Sigmoid colon (tissue), 4 donors: ENCODE measurements around the gene NDUFB10.

Source experiments
- EP300 ChIP-seq, 4 donors: sonication (generic); formaldehyde crosslinking; IDR thresholded peaks; one replicate each; pipeline ENCODE4 v1.6.1; 2017; ENCODE audit warnings: antibody characterized with exemption in 4 of 4
- POLR2A ChIP-seq, 2 donors: fragments of 450-650 bp; IDR thresholded peaks; one replicate each; pipeline ENCODE4 v1.6.1; 2016; ENCODE audit warnings: antibody characterized with exemption in 2 of 2, mild to moderate bottlenecking in 2 of 2, moderate library complexity in 2 of 2
- POLR2AphosphoS5 ChIP-seq, 4 donors: sonication (generic); formaldehyde crosslinking; IDR thresholded peaks; one replicate each; pipeline ENCODE4 v1.6.1; 2017; ENCODE audit warnings: antibody characterized with exemption in 4 of 4

DNA sequence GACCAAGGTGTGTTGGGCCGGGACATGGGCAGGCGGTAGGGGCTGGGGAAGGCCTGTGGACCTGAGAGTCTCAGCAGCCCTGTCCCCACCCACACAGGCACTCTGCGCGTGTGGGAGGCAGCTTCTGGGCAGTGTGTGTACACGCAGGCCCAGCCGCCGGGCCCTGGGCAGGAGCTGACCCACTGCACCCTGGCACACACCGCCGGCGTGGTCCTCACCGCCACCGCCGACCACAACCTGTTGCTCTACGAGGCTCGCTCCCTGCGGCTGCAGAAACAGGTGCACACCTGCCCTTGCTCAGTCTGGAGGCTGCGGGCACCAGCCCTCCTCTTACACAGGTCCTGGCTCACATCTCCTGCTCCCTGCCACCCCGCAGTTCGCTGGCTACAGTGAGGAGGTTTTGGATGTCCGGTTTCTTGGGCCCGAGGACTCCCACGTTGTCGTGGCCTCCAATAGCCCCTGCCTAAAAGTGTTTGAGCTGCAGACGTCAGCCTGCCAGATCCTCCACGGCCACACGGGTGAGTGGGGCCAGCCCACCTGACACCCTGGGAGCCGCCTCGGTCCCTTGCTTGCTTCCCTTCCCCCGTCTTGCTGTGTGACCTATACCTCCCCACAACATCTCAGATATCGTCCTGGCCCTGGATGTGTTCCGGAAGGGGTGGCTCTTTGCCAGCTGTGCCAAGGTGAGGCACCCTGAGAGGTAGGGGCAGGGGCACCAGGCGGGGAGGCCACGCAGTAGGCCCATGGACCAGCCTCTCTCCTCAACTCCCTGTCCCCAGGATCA is 16.3 kb downstream of the NDUFB10 start:
- TF ChIP-seq POLR2A (IDR thresholded peaks at IDR 0.05) (no peak), POLR2AphosphoS5 (IDR thresholded peaks at IDR 0.05) (no peak), EP300 (IDR thresholded peaks at IDR 0.05) (no peak)
